PFSK-1 (cell line): ENCODE measurements around the gene TRHDE.

ENCODE experiments used
- FOXP2 ChIP-seq: optimal IDR thresholded peaks from 2 replicates; pipeline ENCODE3; 2011; ENCODE audit warnings: borderline replicate concordance, control low read depth, inconsistent platforms; ENCODE audit not compliant: insufficient read depth; ENCODE audit errors: extremely low read length, extremely low read depth
- POLR2AphosphoS5 ChIP-seq: IDR thresholded peaks from 2 replicates; pipeline ENCODE4 v1.6.1; 2012; ENCODE audit warnings: low read depth, mild to moderate bottlenecking, control low read depth, low read length, moderate library complexity
- REST ChIP-seq, 2 experiments: IDR thresholded peaks; 2 replicates each; pipeline versions ENCODE4 v1.6.1 to v1.8.0; 2011 to 2012; ENCODE audit warnings: low read depth in 2 of 2, low read length in 2 of 2, control low read depth in 1 of 2, inconsistent platforms in 1 of 2, mild to moderate bottlenecking in 1 of 2, moderate library complexity in 1 of 2; ENCODE audit not compliant: insufficient read depth in 1 of 2
- SIN3A ChIP-seq: IDR thresholded peaks from 2 replicates; pipeline ENCODE4 v1.6.1; 2012; ENCODE audit warnings: mild to moderate bottlenecking, low read length, moderate library complexity, borderline replicate concordance; ENCODE audit not compliant: insufficient read depth
- TAF1 ChIP-seq: IDR thresholded peaks from 2 replicates; pipeline ENCODE4 v1.6.1; 2012; ENCODE audit warnings: low read length, control low read depth, borderline replicate concordance; ENCODE audit not compliant: insufficient read depth

The TRHDE gene

GRCh38 chr12:72618764-72619163 is 346.6 kb downstream of the TRHDE start:
- TF ChIP-seq REST (IDR thresholded peaks at IDR 0.05; ENCODE audit: insufficient read depth in 1 of 2, low read depth in 2 of 2, low read length in 2 of 2) (no peak), POLR2AphosphoS5 (no peak), FOXP2 (no peak), SIN3A (no peak), TAF1 (no peak)

GRCh38 chr12:72622556-72622955 is 350.4 kb downstream of the TRHDE start:
- no peak for TF ChIP-seq REST (IDR thresholded peaks at IDR 0.05; ENCODE audit: insufficient read depth in 1 of 2, low read depth in 2 of 2, low read length in 2 of 2)
- TF ChIP-seq TAF1, result no peak

GRCh38 chr12:72631926-72632685 is 359.9 kb downstream of the TRHDE start:
- TF ChIP-seq FOXP2, result no peak
- TF ChIP-seq POLR2AphosphoS5, result no peak
- TF ChIP-seq TAF1, result no peak
- TF ChIP-seq SIN3A, result no peak
- no peak for TF ChIP-seq REST (IDR thresholded peaks at IDR 0.05; ENCODE audit: insufficient read depth in 1 of 2, low read depth in 2 of 2, low read length in 2 of 2)

GRCh38 chr12:72642706-72643105 is 370.5 kb downstream of the TRHDE start:
- TF ChIP-seq SIN3A (no peak), REST (IDR thresholded peaks at IDR 0.05; ENCODE audit: insufficient read depth in 1 of 2, low read depth in 2 of 2, low read length in 2 of 2) (no peak), TAF1 (no peak), POLR2AphosphoS5 (no peak), FOXP2 (no peak)

- TF ChIP-seq REST (IDR thresholded peaks at IDR 0.05; ENCODE audit: insufficient read depth in 1 of 2, low read depth in 2 of 2, low read length in 2 of 2) (no peak), FOXP2 (no peak), TAF1 (no peak), SIN3A (no peak), POLR2AphosphoS5 (no peak)
Measured at GRCh38 chr12:72647139-72647538, 375.0 kb downstream of the TRHDE start.
